Activated CD4-positive, alpha-beta T cell treated with anti-CD3 and anti-CD28 coated beads, Interleukin-2, amount 10 ng/mL, durations not matched to agents 7 days and 5 days (primary cell): Measurements from ENCODE around the gene WDR70. TPM values are rescaled to one million over a fixed set of nuclear protein-coding genes. Genes with fewer than 3 reads are reported as not detected.
"Not testable (repeated sequence)": the region's sequence is repeated elsewhere in the genome, so short reads cannot be mapped to it uniquely, and the experiment has no call there.

ENCODE experiments used
- CTCF ChIA-PET: fragments of 350-600 bp; sonication (Branson Sonifier 250); formaldehyde crosslinking; loops from one replicate; lab custom pipeline; 2021; ENCODE audit warnings: antibody characterized with exemption; lab: Charles Lee
- POLR2A ChIA-PET: fragments of 350-600 bp; sonication (Branson Sonifier 250); formaldehyde crosslinking; loops from one replicate; lab custom pipeline; 2021; ENCODE audit warnings: antibody characterized with exemption; lab: Charles Lee
- DNase-seq: peaks from one replicate; pipeline ENCODE4 v3.0.0-alpha.2; 2020
- H3K27ac Mint-ChIP-seq: one replicate; pipeline ENCODE4 v1.8.0; 2021; ENCODE audit warnings: mild to moderate bottlenecking, moderate library complexity, mixed read lengths
- H3K27me3 Mint-ChIP-seq: one replicate; pipeline ENCODE4 v1.8.0; 2021; ENCODE audit warnings: mixed read lengths
- H3K36me3 Mint-ChIP-seq: one replicate; pipeline ENCODE4 v1.8.0; 2021; ENCODE audit warnings: low read depth, mixed read lengths
- H3K4me1 Mint-ChIP-seq: one replicate; pipeline ENCODE4 v1.8.0; 2021; ENCODE audit warnings: mixed read lengths
- H3K4me3 Mint-ChIP-seq: one replicate; pipeline ENCODE4 v1.8.0; 2021; ENCODE audit warnings: mild to moderate bottlenecking, moderate library complexity, mixed read lengths
- H3K9me3 Mint-ChIP-seq: one replicate; pipeline ENCODE4 v1.8.0; 2021; ENCODE audit warnings: mixed read lengths
- total RNA-seq, 2 experiments: library from RNA; stranded (reverse); gene quantifications; one replicate each; pipeline ENCODE4 v1.2.3, GENCODE V29; 2021

The WDR70 gene
- total RNA-seq, 2 experiments from 2014 or later: 31.8 to 38.3 TPM

- Mint-ChIP-seq H3K9me3 (no peaks in the 10 kb centered on the region), H3K4me3 (no peak overlapping the region), H3K36me3 (no peaks in the 10 kb centered on the region), H3K4me1 (peaks cover 15% of the 10 kb centered on the region), H3K27me3 (no peaks in the 10 kb centered on the region), H3K27ac (no peak overlapping the region)
- ChIA-PET CTCF (no interaction called here), POLR2A (no interaction called here)
- no peak for DNase-seq
Observed at GRCh38 chr5:37668524-37669047, 289.5 kb downstream of the WDR70 start.

GRCh38 chr5:37672118-37672588 is 293.0 kb downstream of the WDR70 start:
- peak; percentile 8 for DNase-seq
- peaks cover 15% of the 10 kb centered on the region for H3K4me1 Mint-ChIP-seq
- H3K27ac Mint-ChIP-seq, POLR2A ChIA-PET, H3K9me3 Mint-ChIP-seq, H3K36me3 Mint-ChIP-seq, CTCF ChIA-PET, H3K4me3 Mint-ChIP-seq, H3K27me3 Mint-ChIP-seq: not testable (repeated sequence)

GRCh38 chr5:37674361-37674760 is 295.2 kb downstream of the WDR70 start:
- H3K4me3 Mint-ChIP-seq, POLR2A ChIA-PET, DNase-seq, CTCF ChIA-PET, H3K27me3 Mint-ChIP-seq, H3K27ac Mint-ChIP-seq, H3K36me3 Mint-ChIP-seq, H3K9me3 Mint-ChIP-seq: not testable (repeated sequence)
- peaks cover 15% of the 10 kb centered on the region for H3K4me1 Mint-ChIP-seq

GRCh38 chr5:37679326-37679725 is 300.2 kb downstream of the WDR70 start:
- CTCF ChIA-PET, H3K27ac Mint-ChIP-seq, POLR2A ChIA-PET: not testable (repeated sequence)

GRCh38 chr5:37679903-37680302 is 300.8 kb downstream of the WDR70 start:
- POLR2A ChIA-PET, DNase-seq, CTCF ChIA-PET: not testable (repeated sequence)

More at GRCh38 chr5:37679326-37679725, 300.2 kb downstream of the WDR70 start:
- not testable (repeated sequence) for H3K4me3 Mint-ChIP-seq, H3K4me1 Mint-ChIP-seq, H3K27me3 Mint-ChIP-seq, H3K36me3 Mint-ChIP-seq, DNase-seq
- peaks cover 17% of the 10 kb centered on the region for H3K9me3 Mint-ChIP-seq

GRCh38 chr5:37683072-37683471 is 304.0 kb downstream of the WDR70 start:
- CTCF ChIA-PET: no interaction called here
- H3K36me3 Mint-ChIP-seq: peaks cover 6% of the 10 kb centered on the region
- no peak overlapping the region for H3K4me3 Mint-ChIP-seq
- DNase-seq: no peak
- no peaks in the 10 kb centered on the region for H3K27me3 Mint-ChIP-seq
- H3K27ac Mint-ChIP-seq: no peak overlapping the region
- POLR2A ChIA-PET: no interaction called here
- H3K4me1 Mint-ChIP-seq: no peaks in the 10 kb centered on the region
- peaks cover 13% of the 10 kb centered on the region for H3K9me3 Mint-ChIP-seq

More at GRCh38 chr5:37679903-37680302, 300.8 kb downstream of the WDR70 start:
- not testable (repeated sequence) for H3K4me3 Mint-ChIP-seq, H3K27me3 Mint-ChIP-seq, H3K27ac Mint-ChIP-seq, H3K4me1 Mint-ChIP-seq, H3K36me3 Mint-ChIP-seq
- peaks cover 17% of the 10 kb centered on the region for H3K9me3 Mint-ChIP-seq

- ChIA-PET POLR2A (no interaction called here), CTCF (no interaction called here)
- Mint-ChIP-seq H3K4me1 (no peaks in the 10 kb centered on the region), H3K9me3 (peaks cover 8% of the 10 kb centered on the region), H3K27me3 (no peaks in the 10 kb centered on the region), H3K36me3 (peaks cover 3% of the 10 kb centered on the region), H3K4me3 (no peak overlapping the region), H3K27ac (no peak overlapping the region)
- no peak for DNase-seq
Observed at GRCh38 chr5:37685211-37685610, 306.1 kb downstream of the WDR70 start.

GRCh38 chr5:37685816-37686215 is 306.7 kb downstream of the WDR70 start:
- no peaks in the 10 kb centered on the region for H3K4me1 Mint-ChIP-seq
- CTCF ChIA-PET: no interaction called here
- no peak overlapping the region for H3K4me3 Mint-ChIP-seq
- peaks cover 4% of the 10 kb centered on the region for H3K36me3 Mint-ChIP-seq
- peaks cover 8% of the 10 kb centered on the region for H3K9me3 Mint-ChIP-seq
- no peak for DNase-seq
- no peaks in the 10 kb centered on the region for H3K27me3 Mint-ChIP-seq
- H3K27ac Mint-ChIP-seq: no peak overlapping the region
- POLR2A ChIA-PET: no interaction called here

GRCh38 chr5:37688925-37689324 is 309.8 kb downstream of the WDR70 start:
- POLR2A ChIA-PET: interaction anchor here (0.7 kb wide), 1 partner anchor 11 kb away, joined by 3 read pairs; no protein-coding TSS in a partner anchor
- DNase-seq, H3K27ac Mint-ChIP-seq, H3K4me1 Mint-ChIP-seq, H3K36me3 Mint-ChIP-seq, H3K27me3 Mint-ChIP-seq, H3K9me3 Mint-ChIP-seq, CTCF ChIA-PET, H3K4me3 Mint-ChIP-seq: not testable (repeated sequence)

GRCh38 chr5:37694333-37694732 is 315.2 kb downstream of the WDR70 start:
- POLR2A ChIA-PET, DNase-seq, H3K36me3 Mint-ChIP-seq, H3K4me3 Mint-ChIP-seq, H3K4me1 Mint-ChIP-seq, CTCF ChIA-PET, H3K27me3 Mint-ChIP-seq, H3K9me3 Mint-ChIP-seq, H3K27ac Mint-ChIP-seq: not testable (repeated sequence)

- CTCF ChIA-PET: no interaction called here
- H3K4me1 Mint-ChIP-seq: no peaks in the 10 kb centered on the region
- no peak overlapping the region for H3K27ac Mint-ChIP-seq
- no peak for DNase-seq
- POLR2A ChIA-PET: no interaction called here
- no peak overlapping the region for H3K4me3 Mint-ChIP-seq
- H3K27me3 Mint-ChIP-seq: no peaks in the 10 kb centered on the region
- H3K9me3 Mint-ChIP-seq: peaks cover 6% of the 10 kb centered on the region
- H3K36me3 Mint-ChIP-seq: peaks cover 3% of the 10 kb centered on the region
Observed at GRCh38 chr5:37694867-37695266, 315.7 kb downstream of the WDR70 start.

GRCh38 chr5:37695647-37696046 is 316.5 kb downstream of the WDR70 start:
- Mint-ChIP-seq H3K36me3 (peaks cover 2% of the 10 kb centered on the region), H3K9me3 (peaks cover 4% of the 10 kb centered on the region), H3K4me1 (no peaks in the 10 kb centered on the region), H3K4me3 (no peak overlapping the region), H3K27ac (no peak overlapping the region), H3K27me3 (no peaks in the 10 kb centered on the region)
- DNase-seq: no peak
- ChIA-PET POLR2A (no interaction called here), CTCF (no interaction called here)

GRCh38 chr5:37696190-37697021 is 317.3 kb downstream of the WDR70 start:
- Mint-ChIP-seq H3K36me3 (peaks cover 5% of the 10 kb centered on the region), H3K27me3 (no peaks in the 10 kb centered on the region), H3K9me3 (peaks cover 2% of the 10 kb centered on the region), H3K4me3 (no peak overlapping the region), H3K27ac (no peak overlapping the region), H3K4me1 (no peaks in the 10 kb centered on the region)
- CTCF ChIA-PET: no interaction called here
- DNase-seq: no peak
- POLR2A ChIA-PET: no interaction called here
